GM18502 (cell line): ENCODE results near the gene IL22RA2.
A peak's percentile ranks its signal among the peaks of the same experiment; 100 is the strongest.
"Not testable (repeated sequence)": the region's sequence is repeated elsewhere in the genome, so short reads cannot be mapped to it uniquely, and the experiment has no call there.

ENCODE experiments used
- ATAC-seq: cut with Tn5 transposase; IDR thresholded peaks from one replicate; pipeline ENCODE4 v1.9.1; 2021; ENCODE audit warnings: mild to moderate bottlenecking; ENCODE audit not compliant: unreplicated experiment, poor library complexity

The IL22RA2 gene, protein sequence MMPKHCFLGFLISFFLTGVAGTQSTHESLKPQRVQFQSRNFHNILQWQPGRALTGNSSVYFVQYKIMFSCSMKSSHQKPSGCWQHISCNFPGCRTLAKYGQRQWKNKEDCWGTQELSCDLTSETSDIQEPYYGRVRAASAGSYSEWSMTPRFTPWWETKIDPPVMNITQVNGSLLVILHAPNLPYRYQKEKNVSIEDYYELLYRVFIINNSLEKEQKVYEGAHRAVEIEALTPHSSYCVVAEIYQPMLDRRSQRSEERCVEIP

DNA sequence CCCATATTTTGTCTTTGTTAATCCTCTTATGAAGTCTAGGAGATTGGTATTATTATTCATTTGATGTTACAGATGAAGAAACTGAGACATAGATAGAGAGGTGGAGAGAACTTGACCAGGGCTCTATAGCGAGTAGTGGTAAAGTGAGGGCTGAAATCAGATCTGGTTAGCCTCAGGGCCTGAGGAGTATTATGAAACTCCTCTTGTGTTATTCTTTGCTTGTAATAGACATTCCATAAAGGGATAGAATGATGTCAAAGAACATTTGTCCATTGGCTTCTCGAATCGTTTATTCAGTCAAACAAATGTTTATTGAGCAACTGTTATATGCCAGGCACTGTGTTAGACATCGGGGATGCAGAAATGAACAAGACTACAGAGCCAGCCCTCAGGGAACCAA lies at the start of gene IL22RA2:
TSS of gene IL22RA2 (minus strand) at position 144 of the 400 bp plus-strand sequence. CDS start 11,895 bp downstream, outside the sequence.
- ATAC-seq: no peak

DNA sequence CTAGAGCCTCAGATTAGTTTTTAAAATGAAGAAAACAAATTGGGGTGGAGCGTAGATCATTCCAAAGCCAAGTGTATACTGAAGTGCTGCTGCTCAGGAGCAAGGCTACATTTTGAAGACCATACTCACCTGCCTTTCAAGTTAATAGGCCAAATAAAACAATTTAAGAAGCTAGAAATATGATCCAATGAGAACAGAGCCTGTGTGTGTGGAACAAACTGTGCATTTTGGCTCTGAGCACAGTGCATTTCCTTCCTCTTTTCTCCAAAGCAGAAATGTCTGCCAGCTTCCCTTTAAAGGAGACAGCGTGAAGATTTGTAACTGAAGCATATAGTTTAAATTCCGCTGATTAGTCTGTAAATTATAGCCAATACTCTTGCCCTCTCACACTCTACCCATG lies 48.9 kb upstream of the IL22RA2 start:
- no peak for ATAC-seq

DNA sequence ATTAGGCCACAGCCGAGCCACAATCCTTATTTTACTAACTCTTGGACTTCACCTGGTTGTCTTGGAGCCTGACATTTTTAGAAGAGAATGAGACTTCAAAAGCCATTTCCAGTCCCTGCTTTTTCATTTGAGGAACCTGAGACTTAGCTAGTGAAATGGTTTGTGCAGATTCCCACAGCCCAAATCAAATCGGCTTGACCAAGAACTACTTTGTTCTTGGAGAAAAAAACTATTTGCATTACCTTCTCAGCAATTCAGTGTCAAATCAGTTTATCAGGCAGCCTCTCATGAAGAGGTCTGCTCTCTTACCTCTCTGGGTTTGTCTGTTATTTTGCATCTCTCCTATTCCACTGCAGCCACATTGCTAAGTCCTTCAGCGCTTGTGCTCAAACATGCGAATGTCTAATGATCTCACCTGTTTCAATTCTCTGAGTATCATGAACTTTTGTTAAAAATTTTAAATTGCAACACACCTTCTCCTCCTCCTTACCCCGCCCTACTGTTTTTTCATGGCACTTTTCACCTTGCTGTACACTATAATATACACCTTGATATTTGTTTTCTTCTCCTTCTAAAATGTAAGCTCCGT lies 46.3 kb upstream of the IL22RA2 start:
- ATAC-seq: peak; percentile 13

DNA sequence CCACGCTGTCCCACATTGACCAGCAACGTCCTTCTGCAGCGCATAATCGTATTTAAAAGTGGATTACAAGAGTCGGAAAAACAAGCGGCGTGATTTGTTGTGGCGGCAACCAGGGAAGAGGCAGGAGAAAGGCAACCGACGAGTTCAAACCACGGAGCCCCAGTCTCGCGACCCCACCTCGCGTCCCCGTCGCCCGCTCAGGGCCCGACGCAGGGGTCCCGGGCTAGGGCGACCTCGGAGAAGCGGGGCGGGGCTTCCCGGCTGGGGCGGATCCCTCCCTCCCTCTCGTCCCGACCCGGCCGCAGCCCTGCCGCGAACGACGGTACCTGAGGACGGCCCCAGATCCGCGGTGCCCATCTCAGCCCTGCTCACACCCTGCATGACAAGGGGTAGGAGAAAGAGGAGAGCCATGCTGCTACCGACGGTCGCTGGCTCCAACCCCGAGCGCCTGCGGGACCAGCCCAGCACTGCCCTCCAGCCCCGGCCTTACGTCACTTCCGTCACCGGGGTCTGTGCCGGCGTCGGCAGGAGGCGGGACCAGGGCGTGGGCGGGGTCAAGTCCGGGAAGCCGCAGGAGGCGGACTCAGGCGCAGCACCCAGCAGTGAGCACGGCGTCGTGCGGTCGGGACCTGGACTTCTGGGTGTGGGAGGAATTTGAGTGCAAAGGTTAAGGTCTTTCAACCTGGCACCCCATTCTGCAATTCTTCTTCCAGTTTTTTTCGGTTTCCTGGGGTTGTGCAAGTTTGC lies 45.6 kb upstream of the IL22RA2 start, which contains the start of gene IFNGR1:
TSS of gene IFNGR1 (minus strand) at position 469 of the 747 bp plus-strand sequence. CDS start at position 411, 58 bp downstream.
- peak; percentile 92 for ATAC-seq

DNA sequence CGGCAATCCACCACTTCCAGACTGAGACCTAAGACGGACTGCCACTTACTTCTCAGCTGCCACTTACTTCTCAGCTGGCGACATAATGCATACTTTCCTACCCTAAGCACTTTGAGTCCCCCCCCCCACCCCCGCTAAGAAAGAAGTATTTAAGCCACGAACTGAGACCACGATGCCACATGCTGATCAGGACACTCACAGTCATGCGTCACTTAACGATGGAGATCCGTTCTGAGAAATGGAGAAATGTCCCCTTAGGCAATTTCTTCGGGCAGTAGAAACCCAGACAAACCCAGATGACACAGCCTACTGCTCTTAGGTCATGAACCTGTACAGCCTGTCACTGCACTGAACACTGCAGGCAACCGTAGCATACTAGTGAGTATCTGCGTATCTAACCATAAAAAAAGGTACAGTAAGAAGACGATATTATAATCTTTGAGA lies 45.1 kb upstream of the IL22RA2 start:
- ATAC-seq: peak; percentile 43

DNA sequence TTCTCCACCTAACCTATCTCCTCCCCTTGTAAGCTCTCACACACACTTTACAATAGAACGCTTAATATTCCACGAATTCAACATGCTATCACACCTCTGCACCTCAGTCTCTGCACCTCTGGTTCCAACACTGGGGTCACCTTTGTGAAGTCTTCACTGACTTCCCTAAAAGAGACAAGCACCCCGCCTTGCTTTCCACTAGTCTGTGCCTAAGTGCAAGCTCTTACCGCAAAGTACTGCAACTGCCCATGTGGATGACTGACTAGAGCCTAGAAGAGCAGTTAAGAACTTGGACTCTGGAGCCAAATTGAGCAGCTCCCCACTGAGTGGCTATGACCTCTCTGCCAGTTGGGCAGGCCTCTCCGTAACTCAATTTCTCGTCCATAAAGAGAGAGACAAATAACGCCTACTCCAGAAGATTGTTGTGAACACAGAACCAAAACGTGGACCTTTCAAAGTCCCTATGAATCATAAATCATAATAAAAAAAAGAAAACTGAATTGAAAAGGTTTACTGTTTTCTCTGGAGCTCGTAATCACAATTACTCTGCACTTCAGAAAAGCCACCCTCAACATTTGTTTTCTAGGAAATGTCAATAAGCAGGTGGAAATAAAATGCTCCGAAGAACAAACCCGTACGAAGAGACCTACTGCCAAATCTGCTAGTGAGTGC lies 44.5 kb upstream of the IL22RA2 start:
- peak; percentile 32 for ATAC-seq

DNA sequence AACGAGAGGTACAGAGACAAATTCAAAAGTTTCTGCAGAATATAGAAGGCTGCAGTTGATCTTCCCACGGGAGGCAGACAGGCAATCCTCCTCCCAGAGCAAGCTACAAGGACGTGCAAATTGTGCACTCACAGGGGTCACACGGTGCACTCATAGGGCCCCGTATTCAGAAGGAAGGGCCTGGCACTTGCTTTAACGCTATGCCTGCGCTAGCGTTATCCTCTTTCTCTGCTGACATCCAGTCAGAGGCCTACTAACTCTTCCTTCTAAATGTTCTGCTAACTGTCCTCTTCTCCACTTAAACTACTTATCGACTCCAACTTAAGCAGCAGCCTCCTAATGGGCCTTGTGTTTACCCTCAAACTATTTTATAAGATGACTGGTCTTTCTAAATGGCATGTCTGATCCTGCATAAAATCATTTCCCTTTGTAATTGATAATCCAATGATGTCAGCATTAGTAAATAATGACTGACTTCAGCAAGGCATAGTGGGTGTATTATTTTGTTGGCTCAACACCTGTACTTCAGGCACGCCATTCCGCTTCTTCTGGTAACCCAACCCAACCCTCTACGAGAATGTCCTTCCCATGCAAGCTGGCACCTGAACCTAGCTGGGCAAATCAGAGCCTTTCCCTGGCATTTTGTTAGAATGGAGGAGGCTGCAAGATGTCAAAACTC lies 43.6 kb upstream of the IL22RA2 start:
- ATAC-seq: no peak

DNA sequence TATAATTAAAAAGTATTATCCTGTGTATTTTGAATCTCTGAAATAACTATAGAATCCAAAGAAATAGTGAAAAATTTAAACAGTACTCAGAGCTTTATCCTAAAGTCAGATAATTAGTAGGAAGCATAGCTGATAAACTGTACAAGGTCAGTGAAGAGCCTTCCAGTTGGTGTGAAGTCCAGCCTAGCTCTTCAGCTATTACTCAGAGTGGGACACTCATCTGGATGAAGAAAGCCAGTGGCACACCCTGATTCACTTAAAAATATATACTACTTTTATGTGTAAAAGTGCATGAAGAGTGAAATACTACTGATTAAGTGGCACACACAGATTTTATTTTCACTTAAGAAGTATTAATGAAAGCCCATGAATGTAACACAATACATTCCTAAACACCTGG lies 42.7 kb upstream of the IL22RA2 start:
- ATAC-seq: no peak

DNA sequence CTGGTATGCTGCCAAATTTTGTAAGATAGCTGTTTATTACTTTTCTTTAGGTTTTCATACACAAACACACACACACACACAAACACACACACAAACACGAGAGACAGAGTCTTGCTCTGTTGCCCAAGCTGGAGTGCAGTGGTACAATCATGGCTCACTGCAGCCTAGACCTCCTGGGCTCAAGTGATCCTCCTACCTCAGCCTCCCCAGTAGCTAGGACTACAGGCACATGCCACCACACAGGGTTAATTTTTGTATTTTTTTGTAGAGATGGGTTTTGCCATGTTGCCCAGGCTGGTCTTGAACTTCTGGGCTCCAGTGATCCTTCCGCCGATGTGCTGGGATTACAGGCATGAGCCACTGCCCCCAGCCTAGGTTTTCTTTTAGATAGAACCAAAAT lies 42.2 kb upstream of the IL22RA2 start:
- ATAC-seq: not testable (repeated sequence)

DNA sequence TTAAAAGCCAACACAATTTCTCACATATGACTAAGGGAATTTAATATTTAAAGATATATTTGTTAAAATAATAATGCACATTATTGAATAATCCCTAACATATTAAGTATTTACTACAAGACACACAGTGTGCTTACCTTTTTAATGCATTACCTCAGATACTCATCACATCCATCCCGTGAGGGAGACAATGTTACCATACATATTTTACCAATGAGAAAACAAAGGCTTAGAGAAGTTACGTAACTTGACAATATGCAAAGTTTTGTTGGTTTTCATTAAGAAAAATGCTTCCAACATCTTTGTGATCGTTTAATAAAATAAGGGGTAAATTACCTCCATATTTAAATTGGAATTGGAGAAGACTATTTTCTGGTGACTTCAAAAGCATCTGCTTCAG lies 41.5 kb upstream of the IL22RA2 start:
- no peak for ATAC-seq

DNA sequence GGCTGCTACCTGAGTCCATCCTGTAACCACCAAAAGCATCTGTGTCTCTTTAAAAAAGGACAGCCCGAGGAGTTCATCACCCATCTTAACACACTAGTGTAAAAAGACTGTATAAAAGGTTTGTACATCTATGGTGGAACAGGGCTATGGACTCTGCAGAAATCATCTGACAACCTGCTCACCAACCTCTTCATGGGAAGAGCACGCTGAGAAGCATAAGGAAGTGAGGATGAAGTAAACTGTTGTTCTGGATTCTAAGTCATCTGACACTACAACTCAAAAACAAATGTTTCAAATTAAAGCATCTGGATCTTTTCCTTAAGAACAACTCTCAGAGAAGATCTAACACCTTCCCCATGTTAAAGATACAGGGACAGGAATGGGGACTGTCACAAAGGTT lies 40.4 kb upstream of the IL22RA2 start:
- no peak for ATAC-seq

DNA sequence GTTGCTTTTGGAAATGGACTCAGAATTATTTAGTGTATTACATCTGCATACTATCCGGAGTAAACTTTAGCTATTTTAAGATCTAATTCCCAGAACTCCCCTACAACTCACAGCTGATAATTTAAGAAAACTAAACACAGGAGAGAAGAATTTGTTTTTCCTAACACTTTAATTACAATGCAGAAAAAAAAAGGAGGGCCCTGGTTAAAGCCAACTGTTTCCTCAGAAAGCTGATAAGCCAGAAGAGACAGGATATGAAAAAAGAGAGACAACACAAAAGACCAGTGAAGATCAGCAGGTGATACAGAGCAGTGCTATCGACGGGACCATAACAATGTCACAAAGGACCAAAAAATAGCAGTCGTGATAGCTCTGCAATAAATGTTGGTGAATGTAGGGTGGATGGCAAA lies 39.9 kb upstream of the IL22RA2 start:
- ATAC-seq: no peak

DNA sequence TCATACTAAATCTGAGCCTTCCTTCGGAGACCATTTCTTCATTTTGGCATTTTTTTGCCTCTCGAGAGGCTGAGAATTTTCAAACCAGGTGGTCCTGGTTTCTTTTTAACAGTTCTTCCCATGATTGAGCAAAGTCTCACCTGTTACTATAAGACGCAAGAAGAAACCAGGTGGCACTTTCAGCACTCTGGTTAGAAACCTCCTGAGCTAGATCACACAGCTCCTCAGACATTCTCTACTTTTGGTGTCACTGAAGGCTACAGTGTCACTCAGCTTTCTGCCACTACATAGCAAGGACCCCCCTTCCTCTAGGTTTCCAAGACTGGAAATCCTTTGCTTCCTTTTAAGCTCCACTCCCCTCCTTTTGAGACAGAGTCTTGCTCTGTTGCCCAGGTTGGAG lies 38.5 kb upstream of the IL22RA2 start:
- ATAC-seq: no peak

DNA sequence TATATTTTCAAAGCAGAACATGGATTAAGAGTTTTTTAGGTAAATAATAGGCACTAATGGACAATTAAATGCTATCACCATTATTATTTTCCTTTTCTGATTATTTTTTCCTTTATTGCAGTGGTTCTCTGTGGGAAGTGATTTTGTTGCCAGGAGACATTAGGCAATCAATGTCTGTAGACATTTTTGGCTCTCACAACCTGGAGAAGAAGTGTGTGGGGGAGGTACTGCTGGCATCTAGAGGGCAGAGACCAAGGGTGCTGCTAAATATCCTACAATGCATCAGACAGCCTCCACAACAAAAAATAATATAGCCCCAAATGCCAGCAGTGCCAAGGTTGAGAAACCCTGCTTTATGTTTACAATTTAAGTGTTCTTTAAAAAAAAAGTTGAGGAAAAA lies 37.5 kb upstream of the IL22RA2 start:
- ATAC-seq: no peak

DNA sequence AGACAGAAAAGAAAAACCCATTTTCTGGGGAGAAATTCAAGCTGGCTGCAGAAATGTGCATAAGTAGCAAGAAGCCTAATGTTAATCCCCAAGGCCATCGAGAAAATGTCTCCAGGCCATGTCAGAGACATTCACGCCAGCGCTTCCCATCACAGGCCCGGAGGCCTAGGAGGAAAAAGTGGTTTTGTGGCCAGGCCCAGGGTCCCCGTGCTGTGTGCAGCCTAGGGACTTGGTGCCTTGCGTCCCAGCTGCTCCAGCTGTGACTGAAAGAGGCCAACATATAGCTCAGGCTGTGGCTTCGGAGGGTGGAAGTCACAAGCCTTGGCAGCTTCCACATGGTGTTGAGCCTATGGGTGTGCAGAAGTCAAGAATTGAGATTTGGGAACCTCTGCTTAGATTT lies 34.8 kb upstream of the IL22RA2 start:
- ATAC-seq: no peak

DNA sequence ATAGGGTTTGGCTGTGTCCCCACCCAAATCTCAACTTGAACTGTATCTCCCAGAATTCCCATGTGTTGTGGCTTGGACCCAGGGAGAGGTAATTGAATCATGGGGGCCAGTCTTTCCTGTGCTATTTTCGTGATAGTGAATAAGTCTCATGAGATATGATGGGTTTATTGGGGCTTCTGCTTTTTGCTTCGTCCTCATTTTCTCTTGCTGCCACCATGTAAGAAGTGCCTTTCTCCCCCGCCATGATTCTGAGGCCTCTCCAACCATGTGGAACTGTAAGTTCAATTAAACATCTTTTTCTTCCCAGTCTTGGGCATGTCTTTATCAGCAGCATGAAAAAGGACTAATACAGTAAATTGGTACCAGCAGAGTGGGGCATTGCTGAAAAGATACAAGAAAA lies 34.0 kb upstream of the IL22RA2 start:
- ATAC-seq: not testable (repeated sequence)

DNA sequence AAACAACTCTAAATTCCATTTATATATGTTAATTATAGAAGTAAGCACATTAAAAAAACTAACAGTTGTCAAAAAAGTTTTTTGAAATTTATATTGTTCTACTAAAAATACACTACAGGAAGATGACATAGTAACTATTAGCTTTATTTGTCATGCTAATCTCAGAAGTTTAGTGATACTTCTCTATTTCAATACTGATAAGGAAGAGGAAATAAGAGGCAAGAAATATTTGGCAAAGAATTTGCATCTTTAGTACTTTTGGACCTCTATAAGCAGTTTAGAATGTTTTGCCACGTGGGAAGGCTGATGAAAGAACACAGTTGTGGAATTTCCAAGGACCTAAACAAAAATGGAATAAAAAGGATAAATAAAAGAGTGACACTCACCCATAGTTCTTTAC lies 33.1 kb upstream of the IL22RA2 start:
- ATAC-seq: no peak

DNA sequence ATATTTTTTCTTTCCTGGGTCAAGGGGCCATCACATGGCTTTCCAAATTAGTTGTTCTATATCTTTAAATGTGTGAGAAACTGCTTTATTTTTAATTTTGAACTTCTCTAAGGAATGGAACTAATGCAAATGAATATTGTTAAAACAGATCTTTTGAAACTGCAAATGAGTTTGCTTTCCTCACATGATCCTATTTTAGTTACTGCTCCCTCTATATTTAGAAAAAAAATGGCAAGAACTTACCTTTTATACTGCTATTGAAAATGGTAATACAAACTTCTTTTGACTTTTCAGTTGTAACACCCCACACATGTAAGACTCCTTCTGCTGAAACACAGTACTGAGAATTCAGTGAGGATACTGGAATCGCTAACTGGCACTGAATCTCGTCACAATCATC lies 29.8 kb upstream of the IL22RA2 start:
- no peak for ATAC-seq

DNA sequence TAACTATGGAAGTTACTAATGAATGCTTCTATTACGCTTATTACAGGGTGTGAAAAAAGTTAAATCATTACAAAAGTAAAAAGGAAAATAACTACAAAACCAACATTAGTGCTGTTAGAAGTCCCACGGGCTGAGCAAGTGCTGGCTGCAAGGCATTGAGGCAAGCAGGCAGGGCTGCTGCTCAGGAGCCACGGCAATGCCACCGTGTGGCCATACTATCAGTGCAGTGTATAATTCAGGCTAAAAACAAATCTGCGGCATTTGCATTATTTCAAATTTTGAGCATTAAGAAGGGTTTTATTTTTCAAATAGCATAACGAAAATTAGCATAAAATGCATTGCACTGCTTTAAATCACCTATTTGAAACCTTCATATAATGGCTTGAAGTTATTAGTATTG lies 28.6 kb upstream of the IL22RA2 start:
- no peak for ATAC-seq

DNA sequence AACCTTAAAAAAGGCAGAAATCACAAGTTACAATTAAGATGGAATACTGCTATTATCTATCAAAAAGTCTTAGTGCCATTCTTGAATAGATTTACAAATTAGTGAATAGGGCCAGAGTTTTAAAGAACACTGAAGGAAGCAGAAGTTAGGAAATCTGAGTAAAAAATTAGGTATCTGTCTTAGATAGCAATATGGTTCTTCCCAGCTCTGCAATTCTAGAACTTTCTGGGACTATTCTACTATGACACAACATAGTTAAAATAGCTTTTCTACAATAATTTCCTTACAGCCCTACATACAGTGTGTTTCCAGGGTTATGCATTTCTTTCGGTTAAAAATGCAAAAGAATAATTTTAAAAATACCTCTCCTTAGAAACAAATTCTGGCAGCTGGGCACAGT lies 27.6 kb upstream of the IL22RA2 start:
- ATAC-seq: no peak
